NCI-H1417 (cell line): ENCODE measurements around the gene KBTBD12.

Experiments
- DNase-seq, 3 experiments: peaks; one replicate each; lab custom pipeline; 2025; lab: John Stamatoyannopoulos, UW

KBTBD12 gene

DNA sequence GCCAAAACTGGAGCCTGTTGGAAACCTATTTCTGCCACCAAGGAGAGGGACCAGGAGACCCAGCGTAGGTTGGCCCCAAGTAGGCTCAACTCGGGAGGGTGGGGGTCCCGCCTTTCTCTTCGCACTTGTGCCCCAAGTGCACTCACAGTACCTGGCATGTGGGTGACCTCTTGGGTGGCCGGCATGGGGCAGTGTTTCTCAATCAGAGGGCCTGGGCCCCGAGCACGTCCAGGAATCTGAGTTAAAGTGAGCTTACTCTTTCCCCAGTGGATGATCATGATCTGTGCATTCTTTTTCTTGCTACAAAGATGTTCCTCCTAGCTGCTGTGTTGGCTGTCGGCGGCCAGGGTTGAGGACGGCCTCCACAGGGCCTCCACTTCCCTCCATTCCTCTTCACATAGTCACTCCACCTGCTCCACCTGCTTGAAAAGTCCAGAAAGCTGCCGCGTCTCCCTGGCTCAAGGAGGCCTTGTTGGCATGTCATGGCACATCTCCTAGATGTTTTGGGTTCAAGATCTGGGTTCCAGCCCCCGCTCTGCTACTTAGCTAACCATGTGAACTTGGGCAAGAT is 70.7 kb downstream of the KBTBD12 start:
- DNase-seq: no peak

GRCh38 chr3:127986803-127987202 is 71.8 kb downstream of the KBTBD12 start:
- no peak for DNase-seq

GRCh38 chr3:127987309-127987995 is 72.4 kb downstream of the KBTBD12 start:
- DNase-seq: no peak

DNA sequence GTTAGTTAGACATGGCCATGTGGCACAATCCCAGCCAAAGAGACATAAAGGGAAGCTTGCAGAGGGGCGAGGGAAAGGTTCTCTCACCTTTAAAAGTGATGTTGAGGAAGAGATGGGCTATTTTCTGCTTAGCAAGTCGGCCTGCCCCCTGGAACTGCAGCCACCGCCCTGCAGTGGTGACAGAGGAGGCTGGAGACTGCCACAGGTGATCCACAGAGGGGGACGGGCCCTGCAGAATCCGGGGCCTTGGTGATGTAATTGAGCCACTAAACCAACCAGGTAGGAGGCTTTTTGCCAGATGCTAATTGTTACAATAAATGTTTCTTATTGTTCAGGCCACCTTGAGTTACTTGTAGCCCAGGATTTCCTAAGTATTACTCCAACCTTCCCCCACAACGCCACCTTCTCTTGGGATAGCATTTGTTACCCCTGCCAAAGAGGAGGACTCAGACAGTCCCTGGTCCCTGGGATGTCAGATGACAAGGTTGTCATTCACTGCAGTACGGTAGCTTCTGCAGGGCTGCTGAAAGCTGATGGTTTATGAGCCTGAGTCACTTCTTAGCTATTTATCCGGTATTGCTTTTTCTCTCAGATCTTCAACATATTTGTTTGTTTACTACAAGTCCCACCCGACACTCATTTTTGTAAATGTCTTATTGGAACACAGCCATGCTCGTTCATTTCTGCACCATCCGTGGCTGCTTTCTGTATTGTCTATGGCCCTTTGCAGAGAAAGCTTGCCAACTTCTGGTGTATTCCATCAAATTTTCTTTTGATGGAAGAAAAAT is 73.9 kb downstream of the KBTBD12 start:
- no peak for DNase-seq

DNA sequence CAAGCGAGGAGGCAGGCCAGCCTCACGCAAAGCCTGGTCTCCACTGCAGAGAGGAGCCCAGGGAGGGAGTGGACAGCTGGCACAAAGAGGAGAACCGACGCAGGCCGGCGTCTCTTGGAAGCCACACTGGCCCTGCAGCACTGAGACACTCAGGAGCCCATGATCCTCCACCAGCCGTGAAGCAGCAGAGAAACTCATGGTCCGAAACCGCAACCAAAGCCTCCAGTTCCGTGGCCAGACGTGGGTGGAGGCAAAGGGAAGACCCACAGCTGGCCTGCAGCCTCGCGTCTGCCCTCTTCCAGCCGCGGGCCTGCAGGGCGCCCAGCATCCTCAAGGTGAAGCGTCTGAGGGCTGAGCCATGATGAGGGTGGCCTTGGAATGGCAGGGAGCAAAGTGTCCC is 75.0 kb downstream of the KBTBD12 start:
- DNase-seq: no peak

DNA sequence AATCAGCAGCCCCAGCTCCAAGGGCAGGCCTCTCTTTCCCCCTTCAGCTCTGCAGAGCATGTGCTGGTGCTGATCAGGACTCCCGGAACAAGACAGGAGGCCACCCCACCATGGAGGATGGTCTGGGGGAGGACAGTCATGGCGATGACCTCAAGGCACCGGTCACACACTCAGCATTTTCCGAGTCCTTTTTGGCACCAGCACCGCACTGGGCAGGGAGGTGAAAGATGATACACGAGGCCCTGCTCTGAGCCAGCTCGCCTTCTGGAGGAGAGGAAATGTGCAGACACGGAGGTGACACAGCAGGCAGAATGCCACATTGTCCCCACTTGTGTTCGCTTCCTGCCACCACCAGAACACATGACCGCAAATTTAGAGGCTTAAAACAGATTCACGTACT is 75.4 kb downstream of the KBTBD12 start:
- no peak for DNase-seq

DNA sequence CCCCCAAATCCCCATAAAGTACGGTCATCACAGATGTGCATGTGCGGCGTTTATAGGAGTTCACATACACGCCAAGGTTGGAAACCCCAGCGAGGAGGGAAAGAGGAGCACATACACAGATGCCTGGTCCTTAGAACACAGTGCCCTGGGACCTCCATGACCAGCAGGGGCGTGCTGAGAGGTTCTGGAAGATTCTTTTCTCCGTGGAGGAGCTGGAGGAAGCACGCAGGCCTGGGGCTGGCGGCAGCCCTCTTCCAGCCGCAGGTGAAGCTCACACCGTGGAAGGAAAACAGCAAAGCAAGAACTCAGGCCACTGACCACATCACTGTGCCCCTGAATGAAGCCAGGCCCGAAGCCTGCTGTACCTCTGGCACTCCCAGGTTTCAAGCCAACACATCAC is 76.2 kb downstream of the KBTBD12 start:
- no peak for DNase-seq

DNA sequence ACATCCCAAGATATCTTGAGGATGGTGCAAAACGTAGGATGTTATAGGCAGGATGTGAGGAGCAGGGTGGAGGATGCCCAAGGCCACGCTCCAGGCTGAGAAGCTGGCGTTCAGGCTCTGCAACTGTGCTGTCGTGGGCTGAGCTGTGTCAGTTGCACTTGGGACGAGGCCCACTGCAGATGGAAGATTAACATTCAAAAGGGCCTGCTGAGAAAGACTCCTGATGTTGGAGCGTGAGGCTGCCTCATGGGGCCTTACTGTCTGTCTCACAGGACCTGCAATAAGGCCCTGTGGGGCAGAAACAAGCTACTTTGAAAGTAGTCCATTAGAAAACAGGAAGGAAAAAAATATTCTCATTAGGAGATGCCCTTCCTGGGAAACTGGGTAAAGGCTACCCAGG is 76.6 kb downstream of the KBTBD12 start:
- no peak for DNase-seq

GRCh38 chr3:127992127-127992526 is 77.1 kb downstream of the KBTBD12 start:
- DNase-seq: no peak

DNA sequence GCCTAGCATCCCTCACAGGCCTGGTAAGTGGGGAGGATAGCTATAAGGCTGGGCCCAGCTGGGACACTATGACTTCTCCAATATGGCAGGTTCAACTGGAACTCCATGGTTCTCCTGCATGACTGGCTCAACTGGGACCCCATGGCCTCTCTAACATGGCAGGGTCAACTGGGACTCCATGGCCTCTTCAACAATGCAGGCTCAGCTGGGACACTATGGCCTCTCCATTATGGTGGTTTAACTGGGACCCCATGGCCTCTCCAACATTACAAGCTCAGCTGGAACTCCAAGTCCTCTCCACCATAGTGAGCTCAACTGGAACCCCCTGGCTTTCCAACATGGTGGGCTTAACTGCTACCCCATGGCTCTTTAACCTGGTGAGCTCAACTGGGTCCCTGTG is 79.0 kb downstream of the KBTBD12 start:
- DNase-seq: no peak

- DNase-seq: no peak
These were observed 82.0 kb downstream of the KBTBD12 start for GRCh38 chr3:127997016-127997415.

- DNase-seq: peak in 1 of 3 experiments; percentile 64
These were observed 82.9 kb downstream of the KBTBD12 start for GRCh38 chr3:127997961-127998360.

DNA sequence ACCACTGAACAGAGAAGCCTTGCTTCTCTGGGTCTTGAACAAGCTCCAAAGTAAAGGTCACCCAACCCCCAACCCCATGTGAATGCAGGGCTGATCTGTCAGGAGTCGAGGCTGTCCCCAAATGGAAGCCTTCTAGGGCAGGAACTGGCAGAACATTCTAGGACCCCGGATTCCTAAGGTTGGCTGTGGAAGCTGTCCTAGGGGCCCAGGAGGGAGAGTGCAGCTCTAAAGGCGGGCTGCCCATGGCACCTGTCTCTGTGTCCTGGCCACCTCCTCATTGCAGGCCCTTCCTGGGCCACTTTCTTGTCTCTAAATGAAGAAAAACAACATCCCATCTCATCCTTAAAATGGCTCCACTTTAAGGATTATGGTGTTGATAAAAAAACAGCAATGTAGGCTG is 83.6 kb downstream of the KBTBD12 start:
- DNase-seq: no peak

DNA sequence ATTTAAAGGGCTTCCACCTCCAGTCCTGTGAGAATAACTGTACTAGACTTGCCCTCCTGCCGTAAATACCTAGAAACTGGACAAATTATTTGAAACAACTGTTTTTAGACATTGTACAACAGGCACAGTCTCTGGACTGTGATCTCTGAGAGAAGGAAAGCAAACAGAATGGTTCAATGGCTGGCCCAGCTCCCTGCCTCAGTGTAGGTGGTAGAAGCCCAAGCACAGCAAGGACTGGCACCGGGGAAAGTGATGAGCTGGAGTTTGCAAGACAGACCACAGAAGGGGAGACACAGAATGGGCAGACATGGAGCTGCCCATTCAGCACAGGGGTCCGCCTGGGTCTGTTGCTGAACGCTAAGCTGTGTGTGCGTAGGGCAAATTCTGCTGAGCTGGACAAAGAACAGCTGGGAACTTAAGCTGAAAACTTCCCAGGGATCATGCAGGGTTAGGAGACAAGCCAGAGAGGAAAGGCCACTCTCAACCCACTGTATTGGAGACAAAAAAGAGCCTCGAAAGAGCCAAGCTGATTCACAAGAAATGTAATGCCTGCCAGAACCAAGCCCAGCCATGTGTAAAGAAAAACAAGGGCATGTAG is 84.6 kb downstream of the KBTBD12 start:
- no peak for DNase-seq

- DNase-seq: peak in 1 of 3 experiments; percentile 44
These were observed 86.5 kb downstream of the KBTBD12 start for GRCh38 chr3:128001576-128001975.

DNA sequence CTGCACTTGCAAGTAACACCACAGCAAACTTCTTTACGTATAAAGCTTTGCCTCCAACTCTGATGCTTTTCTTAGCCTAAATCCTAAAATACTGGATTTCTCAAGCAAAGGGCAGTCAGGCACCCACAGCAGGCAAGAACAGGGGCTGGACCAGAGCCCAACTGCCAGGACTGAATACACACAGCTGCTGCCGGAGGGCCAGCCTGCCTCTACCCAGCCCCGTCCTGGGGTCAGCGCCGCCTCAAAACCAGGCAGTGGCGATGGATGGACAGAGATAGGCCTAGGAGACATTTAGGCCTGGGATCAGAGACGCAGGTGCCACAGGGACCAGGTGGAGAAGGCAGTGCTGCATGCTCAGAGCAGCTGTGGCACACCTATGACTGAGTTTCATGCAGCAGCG is 89.6 kb downstream of the KBTBD12 start:
- no peak for DNase-seq

- DNase-seq: peak in 2 of 3 experiments; percentile 33 to 59
These were observed 91.3 kb downstream of the KBTBD12 start for GRCh38 chr3:128006061-128007032.

GRCh38 chr3:128007033-128007424 is 92.0 kb downstream of the KBTBD12 start:
- DNase-seq: no peak

DNA sequence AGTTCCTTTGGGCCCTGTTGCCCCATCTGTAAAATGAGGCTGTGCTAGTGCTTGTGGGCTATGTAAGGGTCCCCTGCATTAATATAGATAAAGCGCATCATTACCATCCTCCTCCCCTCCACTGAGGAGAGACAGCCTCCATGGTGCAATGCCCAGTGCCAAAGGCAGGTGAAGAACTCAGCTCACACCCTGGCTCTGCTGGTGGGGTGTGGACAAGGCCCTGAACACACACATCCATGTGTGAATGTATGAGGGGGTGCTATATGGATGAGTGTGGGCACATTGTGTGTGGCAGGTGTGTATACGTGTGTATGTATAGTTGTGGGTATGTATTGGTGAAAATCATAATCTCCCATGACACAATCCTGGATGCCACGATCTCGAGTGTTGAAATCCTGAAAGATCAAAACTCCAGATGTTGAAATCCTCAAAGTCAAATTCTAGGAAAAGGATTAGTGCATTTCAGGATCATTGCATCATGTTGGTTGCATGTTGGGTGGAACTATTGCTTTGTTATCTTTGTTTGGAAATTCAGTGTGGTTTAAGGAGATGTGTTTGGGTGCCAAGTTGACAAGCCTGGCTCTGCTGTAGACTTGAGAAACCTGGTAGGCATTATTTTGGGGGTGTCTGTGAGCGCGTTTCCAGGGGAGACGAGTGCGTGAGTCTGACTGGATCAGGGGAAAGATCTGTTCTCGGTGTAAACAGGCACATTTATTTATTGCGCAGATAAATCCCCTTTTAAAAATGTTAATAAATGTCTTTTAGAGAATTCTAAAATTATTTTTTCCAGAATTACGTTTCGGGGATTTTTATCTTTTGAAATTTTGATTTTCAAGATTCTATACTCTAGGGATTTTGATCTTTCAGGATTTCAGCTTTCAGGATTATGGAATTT is 95.2 kb downstream of the KBTBD12 start:
- DNase-seq: no peak

- DNase-seq: peak; percentile 66 to 85 (median 84)
These were observed 96.1 kb downstream of the KBTBD12 start for GRCh38 chr3:128011140-128011539.

DNA sequence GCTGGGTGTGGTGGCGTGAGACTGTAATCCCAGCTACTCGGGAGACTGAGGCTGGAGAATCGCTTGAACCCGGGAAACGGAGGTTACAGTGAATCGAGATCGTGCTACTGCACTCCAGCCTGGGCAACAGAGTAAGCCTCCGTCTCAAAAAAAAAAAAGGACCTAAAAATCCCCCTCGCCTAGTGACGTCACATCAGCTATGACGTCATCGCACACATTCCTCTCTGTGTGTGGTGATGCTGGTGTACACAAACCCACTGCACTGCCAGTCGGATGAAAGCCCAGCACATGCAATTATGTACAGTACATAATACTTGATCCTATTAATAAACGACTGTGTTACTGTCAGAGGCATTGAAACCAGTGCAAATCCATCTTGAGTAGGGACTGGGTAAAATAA is 97.0 kb downstream of the KBTBD12 start:
- no peak for DNase-seq
